Germinal center (tissue), 1 donor: ENCODE results near the gene FHAD1.

Source experiments
- DNase-seq: peaks from one replicate; pipeline ENCODE4 v3.0.0; 2012; ENCODE audit warnings: mixed read lengths, low spot score

Gene FHAD1

GRCh38 chr1:15345705-15346345 is 98.8 kb downstream of the FHAD1 start:
- no peak for DNase-seq

- no peak for DNase-seq
These were observed 99.5 kb downstream of the FHAD1 start for GRCh38 chr1:15346346-15347030.

GRCh38 chr1:15347182-15347581 is 100.2 kb downstream of the FHAD1 start:
- DNase-seq, result no peak

- DNase-seq, result no peak
These were observed 101.6 kb downstream of the FHAD1 start for GRCh38 chr1:15348648-15349047.

GRCh38 chr1:15349133-15349532 is 102.1 kb downstream of the FHAD1 start:
- DNase-seq, result no peak

GRCh38 chr1:15350151-15350550 is 103.1 kb downstream of the FHAD1 start:
- no peak for DNase-seq

- DNase-seq, result no peak
These were observed 103.7 kb downstream of the FHAD1 start for GRCh38 chr1:15350551-15351200.

- no peak for DNase-seq
These were observed 104.3 kb downstream of the FHAD1 start for GRCh38 chr1:15351310-15351709.

GRCh38 chr1:15352128-15352957 is 105.3 kb downstream of the FHAD1 start:
- DNase-seq, result no peak

- DNase-seq, result no peak
These were observed 107.0 kb downstream of the FHAD1 start for GRCh38 chr1:15353839-15354579.

- no peak for DNase-seq
These were observed 107.5 kb downstream of the FHAD1 start for GRCh38 chr1:15354580-15354965.

- DNase-seq, result no peak
These were observed 109.1 kb downstream of the FHAD1 start for GRCh38 chr1:15355968-15356625.

GRCh38 chr1:15357612-15358207 is 110.7 kb downstream of the FHAD1 start:
- no peak for DNase-seq

GRCh38 chr1:15358565-15359133 is 111.6 kb downstream of the FHAD1 start:
- no peak for DNase-seq

GRCh38 chr1:15360700-15361099 is 113.7 kb downstream of the FHAD1 start:
- DNase-seq, result no peak

GRCh38 chr1:15362096-15362736 is 115.2 kb downstream of the FHAD1 start:
- no peak for DNase-seq

- DNase-seq, result no peak
These were observed 115.7 kb downstream of the FHAD1 start for GRCh38 chr1:15362737-15363128.

GRCh38 chr1:15364740-15365139 is 117.7 kb downstream of the FHAD1 start:
- no peak for DNase-seq

- no peak for DNase-seq
These were observed 121.9 kb downstream of the FHAD1 start for GRCh38 chr1:15368888-15369287.

GRCh38 chr1:15370268-15370667 is 123.2 kb downstream of the FHAD1 start:
- no peak for DNase-seq
